Fibroblast of mammary gland (primary cell): ENCODE measurements around the gene TTC28.

Experiments
- DNase-seq: peaks from one replicate; pipeline ENCODE4 v3.0.0-alpha.2; 2010; ENCODE audit warnings: low read depth
- H3K4me3 ChIP-seq: 2 replicates; pipeline ENCODE4 v1.5.1; 2011; ENCODE audit warnings: low read depth, mild to moderate bottlenecking, low read length, moderate library complexity; ENCODE audit not compliant: control insufficient read depth
- CTCF ChIP-seq: conservative IDR thresholded peaks from 2 replicates; pipeline ENCODE4 v1.5.1; 2011; ENCODE audit warnings: low read depth, low read length, inconsistent platforms; ENCODE audit not compliant: control insufficient read depth, insufficient read depth

Gene TTC28

GRCh38 chr22:28187612-28188011 lies 492.0 kb downstream of the TTC28 start:
- no peak for TF ChIP-seq CTCF
- no peak overlapping the region for H3K4me3 ChIP-seq

GRCh38 chr22:28186641-28187040 lies 493.0 kb downstream of the TTC28 start:
- TF ChIP-seq CTCF: no peak
- no peak for DNase-seq
- no peak overlapping the region for H3K4me3 ChIP-seq

More at GRCh38 chr22:28187612-28188011, 492.0 kb downstream of the TTC28 start:
- DNase-seq: no peak

- no peak overlapping the region for H3K4me3 ChIP-seq
- no peak for DNase-seq
- TF ChIP-seq CTCF: no peak
These were observed 494.5 kb downstream of the TTC28 start for GRCh38 chr22:28185130-28185529.

- no peak for DNase-seq
- no peak overlapping the region for H3K4me3 ChIP-seq
- TF ChIP-seq CTCF: no peak
These were observed 496.4 kb downstream of the TTC28 start for GRCh38 chr22:28183078-28183860.

GRCh38 chr22:28180804-28181731 lies 498.6 kb downstream of the TTC28 start:
- no peak for TF ChIP-seq CTCF
- no peak overlapping the region for H3K4me3 ChIP-seq
- DNase-seq: no peak

- H3K4me3 ChIP-seq: no peak overlapping the region
- TF ChIP-seq CTCF: no peak
- DNase-seq: no peak
These were observed 500.2 kb downstream of the TTC28 start for GRCh38 chr22:28179392-28179791.
